Measurements from ENCODE around the gene PLVAP.

The PLVAP gene

GRCh38 chr19:17351815-17352435, 25.2 kb downstream of the PLVAP start:
- Histone ChIP-seq H3K36me3 (ENCODE audit: control insufficient read depth, insufficient read depth, low read length, severe bottlenecking) (no peaks in the 10 kb centered on the region), H3K4me1 (ENCODE audit: control insufficient read depth, insufficient read depth, low read length) (peaks cover 8% of the 10 kb centered on the region), H3K9ac (ENCODE audit: low read length) (no peak overlapping the region), H3K27me3 (replicated peaks; ENCODE audit: control insufficient read depth, insufficient read depth, low read length) (peaks cover 18% of the 10 kb centered on the region), H3K9me3 (ENCODE audit: control insufficient read depth, low read length) (no peaks in the 10 kb centered on the region), H3K4me3 (ENCODE audit: low read length) (no peak overlapping the region)
- DNase-seq (ENCODE audit: low read depth): no peak

DNA sequence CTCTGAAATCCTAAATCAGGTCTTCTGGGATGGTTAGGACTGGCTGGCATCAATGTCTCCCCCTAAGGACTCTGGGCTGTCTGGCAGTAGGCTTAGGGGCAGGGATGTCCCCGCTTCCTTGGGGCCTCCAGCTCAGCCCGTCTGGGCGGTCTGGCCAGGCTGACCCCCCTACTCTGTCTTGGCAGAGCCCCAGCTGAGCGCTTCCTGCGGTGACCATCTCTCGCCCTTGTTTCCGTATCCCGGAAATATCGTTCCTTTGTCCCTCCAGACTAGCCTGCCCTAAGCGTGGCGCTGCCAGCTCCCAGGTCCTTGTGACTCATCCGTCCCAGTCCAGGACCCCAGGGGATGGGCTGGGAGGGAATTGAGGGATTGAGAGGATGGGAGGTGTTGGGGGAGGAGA, 28.4 kb downstream of the PLVAP start:
- no peaks in the 10 kb centered on the region for H3K9me3 ChIP-seq (ENCODE audit: control insufficient read depth, low read length)
- peaks cover 18% of the 10 kb centered on the region for H3K27me3 ChIP-seq (replicated peaks; ENCODE audit: control insufficient read depth, insufficient read depth, low read length)
- H3K36me3 ChIP-seq (ENCODE audit: control insufficient read depth, insufficient read depth, low read length, severe bottlenecking): no peaks in the 10 kb centered on the region
- DNase-seq (ENCODE audit: low read depth): peak; percentile 57
- peaks cover 8% of the 10 kb centered on the region for H3K4me1 ChIP-seq (ENCODE audit: control insufficient read depth, insufficient read depth, low read length)
- H3K9ac ChIP-seq (ENCODE audit: low read length): peak overlapping the region; percentile 39
- peak overlapping the region; percentile 54 for H3K4me3 ChIP-seq (ENCODE audit: low read length)

DNA sequence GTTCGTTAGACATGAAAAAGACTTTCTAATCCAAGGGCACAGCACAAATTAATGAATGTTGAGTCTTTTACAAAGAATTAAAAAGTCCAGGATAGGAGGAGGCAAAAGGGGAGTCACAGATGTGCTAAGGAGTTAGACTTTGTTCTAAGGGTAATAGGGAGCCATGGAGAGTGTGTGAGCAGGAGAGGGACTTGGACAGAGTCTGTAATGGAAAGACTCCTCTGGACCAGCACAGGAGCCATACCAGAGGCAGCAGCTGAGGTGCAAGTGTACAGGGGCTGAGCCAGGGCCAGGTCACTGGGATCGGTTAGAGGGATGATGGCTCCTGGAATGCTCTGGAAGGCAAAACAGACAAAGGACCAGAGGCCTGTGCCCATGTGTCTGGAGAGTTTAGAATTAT, 29.3 kb downstream of the PLVAP start:
- H3K27me3 ChIP-seq (replicated peaks; ENCODE audit: control insufficient read depth, insufficient read depth, low read length): peaks cover 12% of the 10 kb centered on the region

GRCh38 chr19:17347361-17347760, 29.8 kb downstream of the PLVAP start:
- no peak overlapping the region for H3K9ac ChIP-seq (ENCODE audit: low read length)
- no peak overlapping the region for H3K4me3 ChIP-seq (ENCODE audit: low read length)
- H3K27me3 ChIP-seq (replicated peaks; ENCODE audit: control insufficient read depth, insufficient read depth, low read length): peaks cover 7% of the 10 kb centered on the region
- H3K4me1 ChIP-seq (ENCODE audit: control insufficient read depth, insufficient read depth, low read length): peaks cover 8% of the 10 kb centered on the region
- no peaks in the 10 kb centered on the region for H3K9me3 ChIP-seq (ENCODE audit: control insufficient read depth, low read length)
- DNase-seq (ENCODE audit: low read depth): no peak
- H3K36me3 ChIP-seq (ENCODE audit: control insufficient read depth, insufficient read depth, low read length, severe bottlenecking): no peaks in the 10 kb centered on the region

More for the DNA sequence above, 29.3 kb downstream of the PLVAP start:
- Histone ChIP-seq H3K4me3 (ENCODE audit: low read length) (no peak overlapping the region), H3K4me1 (ENCODE audit: control insufficient read depth, insufficient read depth, low read length) (peaks cover 8% of the 10 kb centered on the region), H3K9me3 (ENCODE audit: control insufficient read depth, low read length) (no peaks in the 10 kb centered on the region), H3K36me3 (ENCODE audit: control insufficient read depth, insufficient read depth, low read length, severe bottlenecking) (no peaks in the 10 kb centered on the region), H3K9ac (ENCODE audit: low read length) (no peak overlapping the region)
- DNase-seq (ENCODE audit: low read depth): no peak

GRCh38 chr19:17346109-17346671, 31.0 kb downstream of the PLVAP start:
- Histone ChIP-seq H3K9me3 (ENCODE audit: control insufficient read depth, low read length) (no peaks in the 10 kb centered on the region), H3K27me3 (replicated peaks; ENCODE audit: control insufficient read depth, insufficient read depth, low read length) (peaks cover 5% of the 10 kb centered on the region), H3K36me3 (ENCODE audit: control insufficient read depth, insufficient read depth, low read length, severe bottlenecking) (peaks cover 4% of the 10 kb centered on the region), H3K4me3 (ENCODE audit: low read length) (no peak overlapping the region), H3K9ac (ENCODE audit: low read length) (no peak overlapping the region), H3K4me1 (ENCODE audit: control insufficient read depth, insufficient read depth, low read length) (peaks cover 8% of the 10 kb centered on the region)
- peak; percentile 84 for DNase-seq (ENCODE audit: low read depth)

DNA sequence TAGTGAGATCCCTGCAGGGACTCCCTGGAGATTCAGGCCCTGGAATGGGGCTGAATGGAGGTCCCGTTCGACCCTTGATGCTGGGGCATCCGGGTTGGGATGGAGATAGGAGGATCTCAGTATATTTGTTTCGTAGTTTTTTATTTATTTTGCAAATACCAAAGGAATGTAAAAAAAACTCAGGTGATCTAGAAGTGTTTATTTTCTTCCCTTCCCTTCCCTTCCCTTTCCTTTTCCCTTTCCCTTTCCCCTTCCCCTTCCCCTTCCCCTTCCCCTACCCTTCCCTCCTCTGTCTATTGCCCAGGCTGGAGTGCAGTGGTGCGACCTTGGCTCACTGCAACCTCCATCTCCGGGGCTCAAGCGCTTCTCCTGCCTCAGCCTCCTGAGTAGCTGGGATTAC, 35.3 kb downstream of the PLVAP start:
- no peak for DNase-seq (ENCODE audit: low read depth)
- H3K4me1 ChIP-seq (ENCODE audit: control insufficient read depth, insufficient read depth, low read length): peaks cover 10% of the 10 kb centered on the region
- no peaks in the 10 kb centered on the region for H3K9me3 ChIP-seq (ENCODE audit: control insufficient read depth, low read length)
- no peaks in the 10 kb centered on the region for H3K27me3 ChIP-seq (replicated peaks; ENCODE audit: control insufficient read depth, insufficient read depth, low read length)
- peaks cover 4% of the 10 kb centered on the region for H3K36me3 ChIP-seq (ENCODE audit: control insufficient read depth, insufficient read depth, low read length, severe bottlenecking)
- no peak overlapping the region for H3K4me3 ChIP-seq (ENCODE audit: low read length)
- no peak overlapping the region for H3K9ac ChIP-seq (ENCODE audit: low read length)

DNA sequence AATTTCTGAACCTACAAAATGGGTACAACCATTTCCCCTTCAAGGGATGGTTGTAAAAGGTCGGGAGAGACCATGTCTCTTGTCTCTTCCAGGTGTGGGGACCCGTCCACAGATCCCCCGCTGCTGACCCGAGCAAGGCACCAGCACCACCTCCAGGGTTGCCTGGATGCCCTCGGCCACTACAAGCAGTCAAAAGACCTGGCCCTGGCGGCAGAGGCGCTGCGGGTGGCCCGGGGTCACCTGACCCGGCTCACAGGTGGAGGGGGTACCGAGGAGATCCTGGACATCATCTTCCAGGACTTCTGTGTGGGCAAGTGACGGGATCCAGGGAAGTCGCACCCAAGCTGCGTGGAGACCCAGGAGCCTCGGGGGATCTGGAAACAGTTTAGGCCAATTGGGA, 35.8 kb downstream of the PLVAP start:
- peaks cover 10% of the 10 kb centered on the region for H3K4me1 ChIP-seq (ENCODE audit: control insufficient read depth, insufficient read depth, low read length)
- DNase-seq (ENCODE audit: low read depth): no peak
- no peaks in the 10 kb centered on the region for H3K9me3 ChIP-seq (ENCODE audit: control insufficient read depth, low read length)

GRCh38 chr19:17340871-17341357, 36.2 kb downstream of the PLVAP start:
- H3K4me3 ChIP-seq (ENCODE audit: low read length): no peak overlapping the region
- H3K9me3 ChIP-seq (ENCODE audit: control insufficient read depth, low read length): no peaks in the 10 kb centered on the region

More for the DNA sequence above, 35.8 kb downstream of the PLVAP start:
- Histone ChIP-seq H3K27me3 (replicated peaks; ENCODE audit: control insufficient read depth, insufficient read depth, low read length) (no peaks in the 10 kb centered on the region), H3K4me3 (ENCODE audit: low read length) (no peak overlapping the region), H3K36me3 (ENCODE audit: control insufficient read depth, insufficient read depth, low read length, severe bottlenecking) (peaks cover 4% of the 10 kb centered on the region), H3K9ac (ENCODE audit: low read length) (no peak overlapping the region)

GRCh38 chr19:17340302-17340870, 36.8 kb downstream of the PLVAP start:
- Histone ChIP-seq H3K9ac (ENCODE audit: low read length) (no peak overlapping the region), H3K27me3 (replicated peaks; ENCODE audit: control insufficient read depth, insufficient read depth, low read length) (no peaks in the 10 kb centered on the region), H3K36me3 (ENCODE audit: control insufficient read depth, insufficient read depth, low read length, severe bottlenecking) (peaks cover 4% of the 10 kb centered on the region), H3K9me3 (ENCODE audit: control insufficient read depth, low read length) (no peaks in the 10 kb centered on the region), H3K4me3 (ENCODE audit: low read length) (no peak overlapping the region), H3K4me1 (ENCODE audit: control insufficient read depth, insufficient read depth, low read length) (peaks cover 10% of the 10 kb centered on the region)
- no peak for DNase-seq (ENCODE audit: low read depth)

More at GRCh38 chr19:17340871-17341357, 36.2 kb downstream of the PLVAP start:
- Histone ChIP-seq H3K27me3 (replicated peaks; ENCODE audit: control insufficient read depth, insufficient read depth, low read length) (no peaks in the 10 kb centered on the region), H3K36me3 (ENCODE audit: control insufficient read depth, insufficient read depth, low read length, severe bottlenecking) (peaks cover 4% of the 10 kb centered on the region), H3K4me1 (ENCODE audit: control insufficient read depth, insufficient read depth, low read length) (peaks cover 10% of the 10 kb centered on the region), H3K9ac (ENCODE audit: low read length) (no peak overlapping the region)
- no peak for DNase-seq (ENCODE audit: low read depth)

DNA sequence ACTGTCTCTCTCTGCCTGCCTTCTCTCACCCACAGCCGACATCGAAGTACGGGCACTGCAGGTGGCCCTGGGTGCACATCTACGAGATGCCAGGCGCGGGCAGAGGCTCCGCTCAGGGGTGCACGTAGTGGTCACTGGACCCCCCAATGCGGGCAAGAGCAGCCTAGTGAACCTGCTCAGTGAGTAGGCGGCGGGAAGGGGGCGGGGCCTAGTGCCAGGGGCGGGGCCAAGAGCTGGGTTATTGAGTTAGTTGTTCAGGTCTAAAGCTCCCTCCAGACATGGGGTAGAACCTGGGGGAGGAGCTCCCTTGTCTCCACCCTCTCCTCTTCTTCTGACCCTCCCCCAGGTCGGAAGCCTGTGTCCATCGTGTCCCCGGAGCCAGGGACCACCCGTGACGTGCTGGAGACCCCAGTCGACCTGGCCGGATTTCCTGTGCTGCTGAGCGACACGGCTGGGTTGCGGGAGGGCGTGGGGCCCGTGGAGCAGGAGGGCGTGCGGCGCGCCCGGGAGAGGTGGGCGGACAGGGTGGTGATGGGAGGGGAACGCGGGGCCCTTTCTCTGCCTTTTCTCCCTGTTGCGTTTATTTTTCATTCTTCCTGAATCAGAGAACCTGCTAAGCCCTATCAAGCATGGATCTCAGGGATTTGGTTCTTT, 37.9 kb downstream of the PLVAP start:
- Histone ChIP-seq H3K9ac (ENCODE audit: low read length) (no peak overlapping the region), H3K9me3 (ENCODE audit: control insufficient read depth, low read length) (no peaks in the 10 kb centered on the region), H3K4me3 (ENCODE audit: low read length) (no peak overlapping the region), H3K36me3 (ENCODE audit: control insufficient read depth, insufficient read depth, low read length, severe bottlenecking) (peaks cover 4% of the 10 kb centered on the region), H3K4me1 (ENCODE audit: control insufficient read depth, insufficient read depth, low read length) (peaks cover 16% of the 10 kb centered on the region), H3K27me3 (replicated peaks; ENCODE audit: control insufficient read depth, insufficient read depth, low read length) (no peaks in the 10 kb centered on the region)
- no peak for DNase-seq (ENCODE audit: low read depth)

DNA sequence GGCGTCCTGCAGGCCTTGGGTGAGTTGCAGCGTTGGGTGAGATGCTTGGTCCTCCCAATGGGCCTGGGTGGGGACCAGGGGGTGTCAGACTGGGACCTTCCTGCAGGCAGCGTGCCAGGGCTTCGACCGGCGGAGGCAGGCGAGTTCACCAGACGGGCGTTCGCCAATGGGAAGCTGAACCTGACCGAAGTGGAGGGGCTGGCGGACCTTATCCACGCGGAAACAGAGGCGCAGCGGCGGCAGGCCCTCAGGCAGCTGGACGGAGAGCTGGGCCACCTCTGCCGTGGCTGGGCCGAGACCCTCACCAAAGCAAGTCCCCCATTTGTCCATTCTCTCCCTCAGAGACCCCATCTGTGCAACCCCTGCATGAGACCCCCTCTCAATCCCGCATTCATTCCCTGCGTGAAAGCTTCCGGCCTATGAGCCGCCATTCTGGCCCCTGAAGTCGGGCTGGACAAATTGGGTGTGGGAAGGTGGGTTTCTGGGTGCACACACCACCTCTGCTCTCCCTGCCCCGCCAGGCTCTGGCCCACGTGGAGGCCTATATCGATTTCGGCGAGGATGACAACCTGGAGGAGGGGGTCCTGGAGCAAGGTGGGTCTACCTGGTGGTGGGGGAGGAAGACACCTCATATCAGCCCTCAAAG, 38.6 kb downstream of the PLVAP start:
- no peaks in the 10 kb centered on the region for H3K27me3 ChIP-seq (replicated peaks; ENCODE audit: control insufficient read depth, insufficient read depth, low read length)
- H3K4me3 ChIP-seq (ENCODE audit: low read length): peak overlapping the region; percentile 97

More for the DNA sequence above, 38.6 kb downstream of the PLVAP start:
- Histone ChIP-seq H3K9ac (ENCODE audit: low read length) (peak overlapping the region; percentile 94), H3K36me3 (ENCODE audit: control insufficient read depth, insufficient read depth, low read length, severe bottlenecking) (peaks cover 4% of the 10 kb centered on the region), H3K4me1 (ENCODE audit: control insufficient read depth, insufficient read depth, low read length) (peaks cover 16% of the 10 kb centered on the region), H3K9me3 (ENCODE audit: control insufficient read depth, low read length) (no peaks in the 10 kb centered on the region)
- DNase-seq (ENCODE audit: low read depth): no peak

All from adipocyte (in vitro differentiated cells).